ENCODE results near the gene MIS18BP1.

DNA sequence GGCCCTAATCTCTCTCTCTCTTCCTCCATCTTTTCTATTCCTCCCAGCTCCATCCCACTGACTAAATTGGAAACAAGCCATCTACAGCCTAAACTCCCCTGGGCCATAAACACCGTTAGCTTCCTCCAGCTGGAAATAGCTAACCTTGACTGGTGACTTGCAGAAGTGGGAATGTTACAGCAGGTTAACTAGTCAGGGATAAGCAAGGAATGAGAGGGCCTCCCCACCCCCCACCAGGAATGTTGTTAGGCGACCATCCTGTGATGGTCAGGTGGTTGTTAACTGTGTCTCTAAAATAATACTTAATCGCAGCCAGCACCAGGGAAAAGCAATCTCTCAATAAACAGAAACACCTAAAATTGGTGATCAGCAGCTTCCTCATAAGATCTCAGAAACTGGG, 40.8 kb downstream of the MIS18BP1 start:
- TF ChIP-seq POLR2A (IDR thresholded peaks at IDR 0.05) (no peak), EP300 (IDR thresholded peaks at IDR 0.05) (no peak)
- TF ChIP-seq, protein P1, sequence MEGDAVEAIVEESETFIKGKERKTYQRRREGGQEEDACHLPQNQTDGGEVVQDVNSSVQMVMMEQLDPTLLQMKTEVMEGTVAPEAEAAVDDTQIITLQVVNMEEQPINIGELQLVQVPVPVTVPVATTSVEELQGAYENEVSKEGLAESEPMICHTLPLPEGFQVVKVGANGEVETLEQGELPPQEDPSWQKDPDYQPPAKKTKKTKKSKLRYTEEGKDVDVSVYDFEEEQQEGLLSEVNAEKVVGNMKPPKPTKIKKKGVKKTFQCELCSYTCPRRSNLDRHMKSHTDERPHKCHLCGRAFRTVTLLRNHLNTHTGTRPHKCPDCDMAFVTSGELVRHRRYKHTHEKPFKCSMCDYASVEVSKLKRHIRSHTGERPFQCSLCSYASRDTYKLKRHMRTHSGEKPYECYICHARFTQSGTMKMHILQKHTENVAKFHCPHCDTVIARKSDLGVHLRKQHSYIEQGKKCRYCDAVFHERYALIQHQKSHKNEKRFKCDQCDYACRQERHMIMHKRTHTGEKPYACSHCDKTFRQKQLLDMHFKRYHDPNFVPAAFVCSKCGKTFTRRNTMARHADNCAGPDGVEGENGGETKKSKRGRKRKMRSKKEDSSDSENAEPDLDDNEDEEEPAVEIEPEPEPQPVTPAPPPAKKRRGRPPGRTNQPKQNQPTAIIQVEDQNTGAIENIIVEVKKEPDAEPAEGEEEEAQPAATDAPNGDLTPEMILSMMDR (IDR thresholded peaks at IDR 0.05): no peak

Data from tibial nerve (tissue), 4 donors.